OCI-LY7 (cell line): ENCODE measurements around the gene CYB561.

Experiments
- CTCF ChIP-seq: fragments of 200-600 bp; sonication (generic); conservative IDR thresholded peaks from 2 replicates; pipeline ENCODE4 v1.5.1; 2014; ENCODE audit warnings: mild to moderate bottlenecking, antibody characterized with exemption, low read length, moderate library complexity, mixed read lengths
- EZH2phosphoT487 ChIP-seq: fragments of 200-600 bp; sonication (generic); IDR thresholded peaks from 2 replicates; pipeline ENCODE4 v1.6.1; 2018; ENCODE audit warnings: low read depth, borderline replicate concordance, mild to moderate bottlenecking, mixed run types, antibody characterized with exemption, low read length, moderate library complexity, mixed read lengths

GRCh38 chr17:63431618-63431938, 14.5 kb downstream of the CYB561 start:
- no peak for TF ChIP-seq CTCF
- TF ChIP-seq EZH2phosphoT487: no peak
